C4-2B (cell line): ENCODE data around the gene CD8B2.

ENCODE experiments used
- ZFX ChIP-seq: fragments of 450-650 bp; IDR thresholded peaks from 2 replicates; pipeline ENCODE4 v1.6.1; 2017
- TF ChIP-seq, protein P1 (sequence below): fragments of 450-650 bp; conservative IDR thresholded peaks from 2 replicates; pipeline ENCODE4 v1.5.1; 2017; ENCODE audit warnings: mild to moderate bottlenecking

DNA sequence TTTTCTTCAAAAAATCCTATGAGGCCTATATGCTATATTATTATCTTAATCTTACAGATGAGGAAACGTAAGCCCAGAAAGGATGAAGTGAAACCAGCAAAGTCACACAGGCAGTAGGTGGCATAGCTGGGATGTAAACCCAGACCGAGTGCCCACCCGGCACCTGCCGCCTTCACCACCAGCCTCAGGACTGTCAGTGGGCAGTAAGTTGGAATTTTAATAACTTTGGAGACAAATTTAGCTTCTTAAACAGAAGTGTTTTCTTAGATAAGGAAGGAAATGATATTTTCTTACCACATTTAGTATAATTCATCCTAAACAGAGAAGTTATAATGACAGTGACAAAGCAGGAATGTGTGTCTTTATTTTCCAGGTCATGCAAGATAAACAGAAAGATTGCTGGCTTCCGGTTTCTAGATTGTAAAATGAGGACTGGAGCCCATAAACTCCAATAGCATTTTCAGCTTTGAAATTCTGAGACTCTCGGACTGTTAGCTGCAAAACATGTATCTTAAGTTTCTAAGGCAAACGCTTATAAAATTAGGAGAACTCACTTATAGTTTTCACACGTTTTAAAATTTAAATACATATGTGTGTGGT lies 59.3 kb downstream of the CD8B2 start:
- TF ChIP-seq, protein P1, sequence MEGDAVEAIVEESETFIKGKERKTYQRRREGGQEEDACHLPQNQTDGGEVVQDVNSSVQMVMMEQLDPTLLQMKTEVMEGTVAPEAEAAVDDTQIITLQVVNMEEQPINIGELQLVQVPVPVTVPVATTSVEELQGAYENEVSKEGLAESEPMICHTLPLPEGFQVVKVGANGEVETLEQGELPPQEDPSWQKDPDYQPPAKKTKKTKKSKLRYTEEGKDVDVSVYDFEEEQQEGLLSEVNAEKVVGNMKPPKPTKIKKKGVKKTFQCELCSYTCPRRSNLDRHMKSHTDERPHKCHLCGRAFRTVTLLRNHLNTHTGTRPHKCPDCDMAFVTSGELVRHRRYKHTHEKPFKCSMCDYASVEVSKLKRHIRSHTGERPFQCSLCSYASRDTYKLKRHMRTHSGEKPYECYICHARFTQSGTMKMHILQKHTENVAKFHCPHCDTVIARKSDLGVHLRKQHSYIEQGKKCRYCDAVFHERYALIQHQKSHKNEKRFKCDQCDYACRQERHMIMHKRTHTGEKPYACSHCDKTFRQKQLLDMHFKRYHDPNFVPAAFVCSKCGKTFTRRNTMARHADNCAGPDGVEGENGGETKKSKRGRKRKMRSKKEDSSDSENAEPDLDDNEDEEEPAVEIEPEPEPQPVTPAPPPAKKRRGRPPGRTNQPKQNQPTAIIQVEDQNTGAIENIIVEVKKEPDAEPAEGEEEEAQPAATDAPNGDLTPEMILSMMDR: no peak
- no peak for TF ChIP-seq ZFX
